SK-N-MC (cell line): ENCODE data around the gene LDLRAD2.
"Not testable (repeated sequence)": the region's sequence is repeated elsewhere in the genome, so short reads cannot be mapped to it uniquely, and the experiment has no call there.

ENCODE experiments used
- EZH2 ChIP-seq: fragments of 200-600 bp; sonication (generic); IDR thresholded peaks from one replicate; pipeline ENCODE4 v1.6.1; 2017; ENCODE audit warnings: antibody characterized with exemption
- FOXP2 ChIP-seq: optimal IDR thresholded peaks from 2 replicates; pipeline ENCODE3; 2011; ENCODE audit warnings: mild to moderate bottlenecking, moderate library complexity; ENCODE audit not compliant: insufficient read depth; ENCODE audit errors: extremely low read length, control extremely low read depth
- POLR2AphosphoS5 ChIP-seq: IDR thresholded peaks from 2 replicates; pipeline ENCODE4 v1.6.1; 2012; ENCODE audit warnings: mild to moderate bottlenecking, low read depth, low read length, borderline replicate concordance

DNA sequence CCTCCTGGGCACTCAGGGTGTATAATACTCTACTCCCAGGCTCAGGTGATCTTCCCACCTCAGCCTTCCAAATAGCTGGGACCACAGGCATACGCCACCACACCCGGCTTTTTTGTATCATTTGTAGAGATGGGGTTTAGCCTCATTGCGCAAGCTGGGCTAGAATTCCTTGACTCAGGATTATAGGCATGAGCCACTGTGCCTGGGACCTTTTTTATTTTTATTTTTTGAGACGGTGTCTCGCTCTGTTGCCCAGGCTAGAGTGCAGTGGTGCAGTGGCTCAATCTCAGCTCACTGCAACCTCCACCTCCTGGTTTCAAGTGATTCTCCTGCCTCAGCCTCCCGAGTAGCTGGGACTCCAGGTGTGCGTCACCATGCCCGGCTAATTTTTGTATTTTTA, 45.0 kb upstream of the LDLRAD2 start:
- TF ChIP-seq EZH2, POLR2AphosphoS5, FOXP2: not testable (repeated sequence)
